ENCODE measurements around the gene DGCR6L. TPM values are rescaled to one million over a fixed set of nuclear protein-coding genes. Genes with fewer than 3 reads are reported as not detected.

The DGCR6L gene
- total RNA-seq, 2 experiments from 2014 or later = 22.5 to 37.8 TPM

DNA sequence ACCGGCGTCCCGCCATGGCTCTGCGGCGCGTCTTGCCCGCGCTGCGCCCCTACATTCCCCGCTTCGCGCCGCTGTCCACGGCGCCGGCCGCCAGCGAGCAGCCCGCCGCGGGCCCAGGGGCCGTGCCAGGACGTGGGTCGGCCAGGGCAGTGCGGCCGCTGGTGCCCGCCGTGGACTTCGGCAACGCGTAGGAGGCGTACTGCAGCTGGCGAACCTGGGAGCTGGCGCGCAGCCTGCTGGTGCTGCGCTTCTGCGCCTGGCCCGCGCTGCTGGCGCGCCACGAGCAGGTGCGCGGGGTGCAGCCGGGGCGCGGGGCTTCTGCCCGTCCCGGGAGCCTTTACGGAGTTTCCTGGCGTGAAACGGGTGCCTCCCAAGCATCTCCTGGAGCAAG, 20.1 kb downstream of the DGCR6L start:
- CTCF ChIA-PET (ENCODE audit: unreplicated experiment) = interaction anchor here (0.6 kb wide), 1 partner anchor 128 kb away, joined by 3 read pairs; no protein-coding TSS in a partner anchor
- H3K4me3 ChIP-seq (ENCODE audit: low read depth, low read length, poor library complexity, severe bottlenecking) = peak overlapping the region; percentile 70
- intact Hi-C loops (cut with micrococcal nuclease; ENCODE audit: unreplicated experiment) = no loop called here

DNA sequence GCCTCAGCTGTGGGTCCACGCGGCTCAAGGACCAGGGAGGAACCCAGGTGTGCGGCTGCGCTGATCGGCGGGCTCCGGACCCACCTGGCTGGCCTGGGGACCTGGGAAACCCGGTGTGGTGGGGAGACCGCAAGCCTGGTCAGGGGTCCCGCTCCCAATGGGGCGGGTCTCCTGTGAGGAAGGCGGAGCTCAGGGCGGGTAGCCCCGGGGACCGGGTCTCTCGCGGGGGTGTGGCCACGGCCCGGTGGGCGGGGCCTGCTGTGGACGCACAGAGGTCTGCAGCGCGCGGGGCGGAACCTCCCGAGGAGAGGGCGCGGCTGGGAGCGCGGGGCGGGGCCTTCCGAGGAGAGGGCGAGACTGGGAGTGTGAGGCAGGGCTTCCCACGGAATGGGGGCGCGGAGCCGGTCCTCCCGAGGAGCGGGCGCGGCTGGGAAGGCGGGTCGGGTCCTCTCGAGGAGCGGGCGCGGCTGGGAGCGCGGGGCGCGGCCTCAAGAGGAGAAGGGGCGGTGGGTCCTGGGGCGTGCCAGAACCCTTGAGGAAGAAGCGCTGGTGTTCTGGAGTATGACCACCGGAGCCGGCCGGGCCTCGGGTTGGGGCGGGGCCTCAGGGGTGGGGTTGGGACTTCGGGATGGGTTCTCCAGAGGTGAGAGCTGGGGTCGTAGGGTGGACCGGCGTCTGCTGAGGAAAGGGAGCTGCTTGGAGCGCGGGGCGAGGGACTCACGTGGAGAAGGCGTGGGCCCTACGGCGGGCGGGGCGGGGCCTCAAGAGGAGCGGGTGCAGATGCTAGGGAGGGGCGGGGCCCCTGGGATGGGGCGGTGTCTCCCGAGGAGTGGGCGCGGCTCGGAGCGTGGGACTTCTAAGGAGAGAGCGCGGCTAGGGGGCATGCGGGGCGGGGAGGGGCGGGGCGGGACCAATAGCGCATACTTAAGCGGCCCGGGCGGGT, 20.8 kb downstream of the DGCR6L start:
- Histone ChIP-seq H2AFZ (ENCODE audit: low read length) (peak overlapping the region; percentile 72), H3K79me2 (ENCODE audit: insufficient read depth, low read depth, low read length) (no peaks in the 10 kb centered on the region), H4K20me1 (ENCODE audit: insufficient read depth, low read length) (no peaks in the 10 kb centered on the region), H3K36me3 (ENCODE audit: insufficient read depth, low read length) (no peaks in the 10 kb centered on the region), H3K4me1 (ENCODE audit: insufficient read depth, low read length, poor library complexity, severe bottlenecking) (no peaks in the 10 kb centered on the region), H3K27ac (ENCODE audit: low read depth, low read length, poor library complexity, severe bottlenecking) (no peak overlapping the region), H3K9me3 (ENCODE audit: low read length) (no peaks in the 10 kb centered on the region), H3K9me2 (ENCODE audit: insufficient read depth, low read length) (no peaks in the 10 kb centered on the region), H3K4me2 (ENCODE audit: low read length) (peak overlapping the region; percentile 82), H3K4me3 (ENCODE audit: low read depth, low read length, poor library complexity, severe bottlenecking) (peak overlapping the region; percentile 70)
- TF ChIP-seq, protein P1, sequence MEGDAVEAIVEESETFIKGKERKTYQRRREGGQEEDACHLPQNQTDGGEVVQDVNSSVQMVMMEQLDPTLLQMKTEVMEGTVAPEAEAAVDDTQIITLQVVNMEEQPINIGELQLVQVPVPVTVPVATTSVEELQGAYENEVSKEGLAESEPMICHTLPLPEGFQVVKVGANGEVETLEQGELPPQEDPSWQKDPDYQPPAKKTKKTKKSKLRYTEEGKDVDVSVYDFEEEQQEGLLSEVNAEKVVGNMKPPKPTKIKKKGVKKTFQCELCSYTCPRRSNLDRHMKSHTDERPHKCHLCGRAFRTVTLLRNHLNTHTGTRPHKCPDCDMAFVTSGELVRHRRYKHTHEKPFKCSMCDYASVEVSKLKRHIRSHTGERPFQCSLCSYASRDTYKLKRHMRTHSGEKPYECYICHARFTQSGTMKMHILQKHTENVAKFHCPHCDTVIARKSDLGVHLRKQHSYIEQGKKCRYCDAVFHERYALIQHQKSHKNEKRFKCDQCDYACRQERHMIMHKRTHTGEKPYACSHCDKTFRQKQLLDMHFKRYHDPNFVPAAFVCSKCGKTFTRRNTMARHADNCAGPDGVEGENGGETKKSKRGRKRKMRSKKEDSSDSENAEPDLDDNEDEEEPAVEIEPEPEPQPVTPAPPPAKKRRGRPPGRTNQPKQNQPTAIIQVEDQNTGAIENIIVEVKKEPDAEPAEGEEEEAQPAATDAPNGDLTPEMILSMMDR (conservative IDR thresholded peaks at IDR 0.05; ENCODE audit: low read length) = no peak
- no peak for TF ChIP-seq EZH2phosphoT487 (IDR thresholded peaks at IDR 0.05; ENCODE audit: borderline replicate concordance, low read depth, low read length)
- intact Hi-C loops (cut with micrococcal nuclease; ENCODE audit: unreplicated experiment) = no loop called here
- peak; percentile 78 for DNase-seq (ENCODE audit: low spot score)
- ChIA-PET POLR2A (no interaction called here), CTCF (ENCODE audit: unreplicated experiment) (interaction anchor here (0.6 kb wide), 1 partner anchor 242 kb away, joined by 4 read pairs; no protein-coding TSS in a partner anchor)
- BruUV-seq (replicated peaks) = no TSS peak

More for the DNA sequence above, 20.1 kb downstream of the DGCR6L start:
- BruUV-seq (replicated peaks) = no TSS peak
- H3K9me2 ChIP-seq (ENCODE audit: insufficient read depth, low read length) = no peaks in the 10 kb centered on the region
- H3K4me1 ChIP-seq (ENCODE audit: insufficient read depth, low read length, poor library complexity, severe bottlenecking) = no peaks in the 10 kb centered on the region
- no peak overlapping the region; the same call in 1 of the 2 replicates for H2AFZ ChIP-seq (ENCODE audit: low read length)
- H3K79me2 ChIP-seq (ENCODE audit: insufficient read depth, low read depth, low read length) = no peaks in the 10 kb centered on the region
- DNase-seq (ENCODE audit: low spot score) = no peak
- POLR2A ChIA-PET = no interaction called here
- H3K36me3 ChIP-seq (ENCODE audit: insufficient read depth, low read length) = no peaks in the 10 kb centered on the region
- H3K27ac ChIP-seq (ENCODE audit: low read depth, low read length, poor library complexity, severe bottlenecking) = no peak overlapping the region
- no peaks in the 10 kb centered on the region for H4K20me1 ChIP-seq (ENCODE audit: insufficient read depth, low read length)
- TF ChIP-seq, protein P1 (conservative IDR thresholded peaks at IDR 0.05; ENCODE audit: low read length) = no peak
- TF ChIP-seq EZH2phosphoT487 (IDR thresholded peaks at IDR 0.05; ENCODE audit: borderline replicate concordance, low read depth, low read length) = no peak
- peak overlapping the region; percentile 82 for H3K4me2 ChIP-seq (ENCODE audit: low read length)
- no peaks in the 10 kb centered on the region for H3K9me3 ChIP-seq (ENCODE audit: low read length)

Measured in OCI-LY7 (cell line).